Fibroblast of mammary gland (primary cell): ENCODE data around the gene FBXL7.

Experiments
- DNase-seq: peaks from one replicate; pipeline ENCODE4 v3.0.0-alpha.2; 2010; ENCODE audit warnings: low read depth
- H3K4me3 ChIP-seq: 2 replicates; pipeline ENCODE4 v1.5.1; 2011; ENCODE audit warnings: low read depth, mild to moderate bottlenecking, low read length, moderate library complexity; ENCODE audit not compliant: control insufficient read depth
- TF ChIP-seq, protein P1 (sequence below): conservative IDR thresholded peaks from 2 replicates; pipeline ENCODE4 v1.5.1; 2011; ENCODE audit warnings: low read depth, low read length, inconsistent platforms; ENCODE audit not compliant: control insufficient read depth, insufficient read depth

FBXL7 gene

GRCh38 chr5:15844253-15844652 lies 344.3 kb downstream of the FBXL7 start:
- no peak overlapping the region for H3K4me3 ChIP-seq
- TF ChIP-seq, protein P1, sequence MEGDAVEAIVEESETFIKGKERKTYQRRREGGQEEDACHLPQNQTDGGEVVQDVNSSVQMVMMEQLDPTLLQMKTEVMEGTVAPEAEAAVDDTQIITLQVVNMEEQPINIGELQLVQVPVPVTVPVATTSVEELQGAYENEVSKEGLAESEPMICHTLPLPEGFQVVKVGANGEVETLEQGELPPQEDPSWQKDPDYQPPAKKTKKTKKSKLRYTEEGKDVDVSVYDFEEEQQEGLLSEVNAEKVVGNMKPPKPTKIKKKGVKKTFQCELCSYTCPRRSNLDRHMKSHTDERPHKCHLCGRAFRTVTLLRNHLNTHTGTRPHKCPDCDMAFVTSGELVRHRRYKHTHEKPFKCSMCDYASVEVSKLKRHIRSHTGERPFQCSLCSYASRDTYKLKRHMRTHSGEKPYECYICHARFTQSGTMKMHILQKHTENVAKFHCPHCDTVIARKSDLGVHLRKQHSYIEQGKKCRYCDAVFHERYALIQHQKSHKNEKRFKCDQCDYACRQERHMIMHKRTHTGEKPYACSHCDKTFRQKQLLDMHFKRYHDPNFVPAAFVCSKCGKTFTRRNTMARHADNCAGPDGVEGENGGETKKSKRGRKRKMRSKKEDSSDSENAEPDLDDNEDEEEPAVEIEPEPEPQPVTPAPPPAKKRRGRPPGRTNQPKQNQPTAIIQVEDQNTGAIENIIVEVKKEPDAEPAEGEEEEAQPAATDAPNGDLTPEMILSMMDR: no peak
- DNase-seq: no peak

DNA sequence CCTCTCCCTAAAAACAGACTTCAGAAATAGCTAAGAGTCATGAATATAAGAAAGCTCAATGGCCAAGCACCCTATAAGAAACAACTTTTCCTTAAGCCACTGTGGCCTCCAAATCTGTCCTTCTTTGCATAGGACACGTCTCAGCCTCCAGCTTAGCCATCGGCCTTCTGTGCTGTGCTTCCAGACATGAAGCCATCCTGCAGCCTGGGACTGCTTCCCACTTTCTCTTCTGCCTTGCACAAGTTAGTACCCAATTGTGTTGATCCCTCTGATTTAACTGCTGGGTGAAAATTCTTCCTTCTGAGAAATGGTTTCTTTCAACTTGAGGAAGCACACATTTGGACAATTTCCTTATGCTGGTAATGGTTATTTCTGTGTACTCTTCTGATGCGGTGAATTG lies 344.9 kb downstream of the FBXL7 start:
- H3K4me3 ChIP-seq: no peak overlapping the region
- TF ChIP-seq, protein P1: no peak
- no peak for DNase-seq

DNA sequence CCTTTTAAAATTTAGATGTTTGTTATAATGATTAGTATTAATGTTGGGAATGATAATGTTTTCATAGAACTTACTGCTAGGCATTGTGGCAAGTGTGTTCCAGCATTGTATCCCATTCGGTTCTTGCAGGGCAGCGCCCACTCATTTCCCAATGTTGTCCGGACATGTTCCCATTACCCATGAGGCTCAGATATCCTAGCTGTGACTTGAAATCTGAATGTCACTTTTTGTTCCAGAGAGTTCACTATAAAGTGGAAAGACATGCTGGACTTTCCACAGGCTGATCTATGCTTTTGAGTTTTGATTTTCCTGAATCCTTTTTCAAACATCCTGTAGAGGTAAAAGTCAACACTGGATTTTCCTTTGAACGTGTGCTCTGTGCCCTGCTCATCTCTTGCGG lies 350.6 kb downstream of the FBXL7 start:
- no peak overlapping the region for H3K4me3 ChIP-seq
- TF ChIP-seq, protein P1: no peak
- no peak for DNase-seq

DNA sequence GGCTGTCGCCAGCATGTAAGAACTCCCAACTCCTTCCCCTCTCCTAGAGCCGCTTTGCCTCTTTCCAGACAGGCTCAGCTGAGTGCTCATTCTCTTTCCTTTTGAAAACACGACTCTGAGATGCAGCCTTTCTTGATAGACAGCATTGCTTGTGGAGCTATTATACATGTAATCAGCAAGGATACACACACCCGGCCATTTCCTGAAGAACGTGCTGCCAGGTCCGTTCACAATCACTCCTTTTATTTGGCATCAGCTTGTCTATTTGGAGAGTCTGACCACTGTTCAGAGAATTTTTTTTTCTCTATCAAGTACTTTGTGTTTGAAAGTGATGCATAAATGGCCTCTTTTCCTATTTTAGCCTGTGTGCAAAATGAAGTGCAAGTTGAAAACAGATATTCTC lies 351.0 kb downstream of the FBXL7 start:
- TF ChIP-seq, protein P1: no peak
- H3K4me3 ChIP-seq: no peak overlapping the region
- DNase-seq: no peak

- DNase-seq: no peak
- TF ChIP-seq, protein P1: no peak
- H3K4me3 ChIP-seq: no peak overlapping the region
Observed at GRCh38 chr5:15852217-15852616, 352.2 kb downstream of the FBXL7 start.

- TF ChIP-seq, protein P1: no peak
- no peak for DNase-seq
- H3K4me3 ChIP-seq: no peak overlapping the region
Observed at GRCh38 chr5:15852949-15853348, 353.0 kb downstream of the FBXL7 start.

- no peak for DNase-seq
- no peak overlapping the region for H3K4me3 ChIP-seq
- TF ChIP-seq, protein P1: no peak
Observed at GRCh38 chr5:15858326-15858725, 358.3 kb downstream of the FBXL7 start.
